ENCODE results near the gene DDO.

- TF ChIP-seq, protein P1, sequence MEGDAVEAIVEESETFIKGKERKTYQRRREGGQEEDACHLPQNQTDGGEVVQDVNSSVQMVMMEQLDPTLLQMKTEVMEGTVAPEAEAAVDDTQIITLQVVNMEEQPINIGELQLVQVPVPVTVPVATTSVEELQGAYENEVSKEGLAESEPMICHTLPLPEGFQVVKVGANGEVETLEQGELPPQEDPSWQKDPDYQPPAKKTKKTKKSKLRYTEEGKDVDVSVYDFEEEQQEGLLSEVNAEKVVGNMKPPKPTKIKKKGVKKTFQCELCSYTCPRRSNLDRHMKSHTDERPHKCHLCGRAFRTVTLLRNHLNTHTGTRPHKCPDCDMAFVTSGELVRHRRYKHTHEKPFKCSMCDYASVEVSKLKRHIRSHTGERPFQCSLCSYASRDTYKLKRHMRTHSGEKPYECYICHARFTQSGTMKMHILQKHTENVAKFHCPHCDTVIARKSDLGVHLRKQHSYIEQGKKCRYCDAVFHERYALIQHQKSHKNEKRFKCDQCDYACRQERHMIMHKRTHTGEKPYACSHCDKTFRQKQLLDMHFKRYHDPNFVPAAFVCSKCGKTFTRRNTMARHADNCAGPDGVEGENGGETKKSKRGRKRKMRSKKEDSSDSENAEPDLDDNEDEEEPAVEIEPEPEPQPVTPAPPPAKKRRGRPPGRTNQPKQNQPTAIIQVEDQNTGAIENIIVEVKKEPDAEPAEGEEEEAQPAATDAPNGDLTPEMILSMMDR (IDR thresholded peaks at IDR 0.05): no peak
- no peak for TF ChIP-seq POLR2AphosphoS5 (IDR thresholded peaks at IDR 0.05)
- no peak for TF ChIP-seq POLR2A (IDR thresholded peaks at IDR 0.05)
Measured at GRCh38 chr6:110367825-110368224, 47.5 kb downstream of the DDO start.

Data from upper lobe of left lung (tissue), 4 donors.